Measurements from ENCODE around the gene OSBPL8.

DNA sequence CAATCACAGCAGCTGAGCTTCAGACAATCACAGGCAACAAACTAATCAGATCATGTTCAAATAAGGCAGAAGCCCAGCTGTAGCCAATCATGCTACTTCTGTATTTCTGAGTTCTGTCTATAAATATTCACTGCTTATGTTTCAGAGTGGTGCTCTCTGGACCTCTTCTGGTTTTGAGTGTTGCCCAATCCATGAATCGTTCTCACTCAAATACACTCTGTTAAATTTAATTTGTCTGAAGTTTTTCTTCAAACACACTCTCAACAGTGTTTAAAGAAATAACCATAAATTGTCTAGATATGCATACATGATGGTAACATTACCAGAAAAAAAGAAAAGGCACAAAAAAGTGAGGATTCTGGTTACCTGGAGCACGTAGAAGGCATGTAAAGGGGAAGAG, 133.4 kb downstream of the OSBPL8 start:
- TF ChIP-seq, protein P1, sequence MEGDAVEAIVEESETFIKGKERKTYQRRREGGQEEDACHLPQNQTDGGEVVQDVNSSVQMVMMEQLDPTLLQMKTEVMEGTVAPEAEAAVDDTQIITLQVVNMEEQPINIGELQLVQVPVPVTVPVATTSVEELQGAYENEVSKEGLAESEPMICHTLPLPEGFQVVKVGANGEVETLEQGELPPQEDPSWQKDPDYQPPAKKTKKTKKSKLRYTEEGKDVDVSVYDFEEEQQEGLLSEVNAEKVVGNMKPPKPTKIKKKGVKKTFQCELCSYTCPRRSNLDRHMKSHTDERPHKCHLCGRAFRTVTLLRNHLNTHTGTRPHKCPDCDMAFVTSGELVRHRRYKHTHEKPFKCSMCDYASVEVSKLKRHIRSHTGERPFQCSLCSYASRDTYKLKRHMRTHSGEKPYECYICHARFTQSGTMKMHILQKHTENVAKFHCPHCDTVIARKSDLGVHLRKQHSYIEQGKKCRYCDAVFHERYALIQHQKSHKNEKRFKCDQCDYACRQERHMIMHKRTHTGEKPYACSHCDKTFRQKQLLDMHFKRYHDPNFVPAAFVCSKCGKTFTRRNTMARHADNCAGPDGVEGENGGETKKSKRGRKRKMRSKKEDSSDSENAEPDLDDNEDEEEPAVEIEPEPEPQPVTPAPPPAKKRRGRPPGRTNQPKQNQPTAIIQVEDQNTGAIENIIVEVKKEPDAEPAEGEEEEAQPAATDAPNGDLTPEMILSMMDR (IDR thresholded peaks at IDR 0.05), result no peak
- TF ChIP-seq POLR2A (IDR thresholded peaks at IDR 0.05), result no peak
